Panc1 (cell line): ENCODE measurements around the gene CDSN. TPM values are rescaled to one million over a fixed set of nuclear protein-coding genes. Genes with fewer than 3 reads are reported as not detected.

Experiments
- ATAC-seq: fragments of 200-7000 bp; cut with Tn5 transposase; 2 replicates; pipeline ENCODE4 v1.9.1; 2020; ENCODE audit warnings: mild to moderate bottlenecking, moderate library complexity
- BruUV-seq: library from RNA; stranded (reverse); fragments of 400-500 nt; replicated peaks from 2 replicates; lab custom pipeline; 2021; lab: Mats Ljungman, UMichigan
- CTCF ChIA-PET: fragments of 300-600 bp; sonication (Branson Sonifier 250); formaldehyde crosslinking; loops from one replicate; lab custom pipeline; 2022; ENCODE audit warnings: antibody characterized with exemption; lab: Charles Lee
- POLR2A ChIA-PET: fragments of 300-600 bp; sonication (Branson Sonifier 250); formaldehyde crosslinking; loops from one replicate; lab custom pipeline; 2022; ENCODE audit warnings: antibody characterized with exemption; lab: Charles Lee
- DNase-seq: peaks from one replicate; pipeline ENCODE4 v3.0.0-alpha.2; 2010; ENCODE audit warnings: low read depth, low spot score
- H3K27ac ChIP-seq: 2 replicates; pipeline ENCODE4 v1.5.1; 2011; ENCODE audit warnings: mild to moderate bottlenecking, low read length, inconsistent platforms
- H3K27me3 ChIP-seq: fragments of 200-500 bp; sonication (Bioruptor generic); 2 replicates; pipeline ENCODE4 v1.6.0; 2014; ENCODE audit warnings: low read length, inconsistent platforms; ENCODE audit not compliant: control insufficient read depth, insufficient read depth
- H3K36me3 ChIP-seq: fragments of 200-500 bp; sonication (Bioruptor generic); 2 replicates; pipeline ENCODE4 v1.5.1; 2014; ENCODE audit warnings: inconsistent platforms, mild to moderate bottlenecking, low read length, moderate library complexity; ENCODE audit not compliant: control insufficient read depth, insufficient read depth
- H3K4me1 ChIP-seq: 2 replicates; pipeline ENCODE4 v1.5.1; 2011; ENCODE audit warnings: inconsistent platforms, mild to moderate bottlenecking, low read length, moderate library complexity; ENCODE audit not compliant: control insufficient read depth, insufficient read depth
- H3K4me3 ChIP-seq, 2 experiments: 2 replicates each; pipeline ENCODE4 v1.5.1; 2011 to 2012; ENCODE audit warnings: low read depth in 2 of 2, low read length in 2 of 2, mild to moderate bottlenecking in 2 of 2, inconsistent platforms in 1 of 2, moderate library complexity in 1 of 2
- H3K9me3 ChIP-seq: fragments of 200-500 bp; sonication (Bioruptor generic); 2 replicates; pipeline ENCODE4 v1.5.1; 2014; ENCODE audit warnings: low read depth, mild to moderate bottlenecking, inconsistent platforms, low read length, moderate library complexity; ENCODE audit not compliant: control insufficient read depth, insufficient read depth
- POLR2AphosphoS5 ChIP-seq: IDR thresholded peaks from 2 replicates; pipeline ENCODE4 v1.6.1; 2012; ENCODE audit warnings: mild to moderate bottlenecking, low read depth, low read length, moderate library complexity
- SIN3A ChIP-seq: IDR thresholded peaks from 2 replicates; pipeline ENCODE4 v1.6.1; 2012; ENCODE audit warnings: low read depth, mild to moderate bottlenecking, low read length, moderate library complexity, borderline replicate concordance; ENCODE audit not compliant: insufficient read depth
- TCF7L2 ChIP-seq: IDR thresholded peaks from 2 replicates; pipeline ENCODE4 v1.6.1; 2011; ENCODE audit warnings: mild to moderate bottlenecking, low read depth, low read length, inconsistent platforms
- in situ Hi-C: cut with HindIII; loops from 2 replicates; pipeline ENCODE4 v1.10.0; 2016; ENCODE audit warnings: low sequenced_read_pairs, low pct_unique_long_range_greater_than_20kb
- intact Hi-C: fragments of 100-400 bp; cut with micrococcal nuclease; formaldehyde crosslinking; loops from one replicate; pipeline ENCODE4 v1.10.0; 2022; ENCODE audit not compliant: unreplicated experiment
- total RNA-seq: library from RNA; stranded (reverse); gene quantifications from one replicate; pipeline ENCODE4 v1.2.1, GENCODE V29; 2021; ENCODE audit not compliant: unreplicated experiment
- TF ChIP-seq, protein P1 (sequence below), 2 experiments: IDR thresholded peaks; 2 replicates each; pipeline ENCODE4 v1.6.1; 2011 to 2012; ENCODE audit warnings: low read depth in 2 of 2, control low read depth in 1 of 2, low read length in 1 of 2, mild to moderate bottlenecking in 1 of 2, moderate library complexity in 1 of 2; ENCODE audit not compliant: insufficient read depth in 1 of 2
- TF ChIP-seq, protein P2 (sequence below): fragments of 450-650 bp; IDR thresholded peaks from 2 replicates; pipeline ENCODE4 v1.5.1; 2017; ENCODE audit warnings: mild to moderate bottlenecking

CDSN gene
- total RNA-seq, 1 experiment from 2014 or later = not detected

- POLR2A ChIA-PET = interaction anchor here (0.6 kb wide), 1 partner anchor 9 kb away, joined by 4 read pairs; no protein-coding TSS in a partner anchor
- CTCF ChIA-PET = no interaction called here
Measured at GRCh38 chr6:31092238-31092637, 28.0 kb downstream of the CDSN start.

GRCh38 chr6:31091680-31092079 is 28.6 kb downstream of the CDSN start:
- Histone ChIP-seq H3K4me1 (peaks cover 8% of the 10 kb centered on the region), H3K36me3 (no peaks in the 10 kb centered on the region), H3K27ac (no peak overlapping the region), H3K27me3 (no peaks in the 10 kb centered on the region), H3K9me3 (no peaks in the 10 kb centered on the region), H3K4me3 (no peak overlapping the region)
- TF ChIP-seq SIN3A = no peak
- TF ChIP-seq POLR2AphosphoS5 = no peak
- TF ChIP-seq, protein P1, sequence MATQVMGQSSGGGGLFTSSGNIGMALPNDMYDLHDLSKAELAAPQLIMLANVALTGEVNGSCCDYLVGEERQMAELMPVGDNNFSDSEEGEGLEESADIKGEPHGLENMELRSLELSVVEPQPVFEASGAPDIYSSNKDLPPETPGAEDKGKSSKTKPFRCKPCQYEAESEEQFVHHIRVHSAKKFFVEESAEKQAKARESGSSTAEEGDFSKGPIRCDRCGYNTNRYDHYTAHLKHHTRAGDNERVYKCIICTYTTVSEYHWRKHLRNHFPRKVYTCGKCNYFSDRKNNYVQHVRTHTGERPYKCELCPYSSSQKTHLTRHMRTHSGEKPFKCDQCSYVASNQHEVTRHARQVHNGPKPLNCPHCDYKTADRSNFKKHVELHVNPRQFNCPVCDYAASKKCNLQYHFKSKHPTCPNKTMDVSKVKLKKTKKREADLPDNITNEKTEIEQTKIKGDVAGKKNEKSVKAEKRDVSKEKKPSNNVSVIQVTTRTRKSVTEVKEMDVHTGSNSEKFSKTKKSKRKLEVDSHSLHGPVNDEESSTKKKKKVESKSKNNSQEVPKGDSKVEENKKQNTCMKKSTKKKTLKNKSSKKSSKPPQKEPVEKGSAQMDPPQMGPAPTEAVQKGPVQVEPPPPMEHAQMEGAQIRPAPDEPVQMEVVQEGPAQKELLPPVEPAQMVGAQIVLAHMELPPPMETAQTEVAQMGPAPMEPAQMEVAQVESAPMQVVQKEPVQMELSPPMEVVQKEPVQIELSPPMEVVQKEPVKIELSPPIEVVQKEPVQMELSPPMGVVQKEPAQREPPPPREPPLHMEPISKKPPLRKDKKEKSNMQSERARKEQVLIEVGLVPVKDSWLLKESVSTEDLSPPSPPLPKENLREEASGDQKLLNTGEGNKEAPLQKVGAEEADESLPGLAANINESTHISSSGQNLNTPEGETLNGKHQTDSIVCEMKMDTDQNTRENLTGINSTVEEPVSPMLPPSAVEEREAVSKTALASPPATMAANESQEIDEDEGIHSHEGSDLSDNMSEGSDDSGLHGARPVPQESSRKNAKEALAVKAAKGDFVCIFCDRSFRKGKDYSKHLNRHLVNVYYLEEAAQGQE (IDR thresholded peaks at IDR 0.05; ENCODE audit: insufficient read depth in 1 of 2, low read depth in 2 of 2, low read length in 1 of 2) = no peak
- TF ChIP-seq, protein P2, sequence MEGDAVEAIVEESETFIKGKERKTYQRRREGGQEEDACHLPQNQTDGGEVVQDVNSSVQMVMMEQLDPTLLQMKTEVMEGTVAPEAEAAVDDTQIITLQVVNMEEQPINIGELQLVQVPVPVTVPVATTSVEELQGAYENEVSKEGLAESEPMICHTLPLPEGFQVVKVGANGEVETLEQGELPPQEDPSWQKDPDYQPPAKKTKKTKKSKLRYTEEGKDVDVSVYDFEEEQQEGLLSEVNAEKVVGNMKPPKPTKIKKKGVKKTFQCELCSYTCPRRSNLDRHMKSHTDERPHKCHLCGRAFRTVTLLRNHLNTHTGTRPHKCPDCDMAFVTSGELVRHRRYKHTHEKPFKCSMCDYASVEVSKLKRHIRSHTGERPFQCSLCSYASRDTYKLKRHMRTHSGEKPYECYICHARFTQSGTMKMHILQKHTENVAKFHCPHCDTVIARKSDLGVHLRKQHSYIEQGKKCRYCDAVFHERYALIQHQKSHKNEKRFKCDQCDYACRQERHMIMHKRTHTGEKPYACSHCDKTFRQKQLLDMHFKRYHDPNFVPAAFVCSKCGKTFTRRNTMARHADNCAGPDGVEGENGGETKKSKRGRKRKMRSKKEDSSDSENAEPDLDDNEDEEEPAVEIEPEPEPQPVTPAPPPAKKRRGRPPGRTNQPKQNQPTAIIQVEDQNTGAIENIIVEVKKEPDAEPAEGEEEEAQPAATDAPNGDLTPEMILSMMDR = no peak
- no peak for TF ChIP-seq TCF7L2
- ChIA-PET POLR2A (interaction anchor here (0.6 kb wide), 1 partner anchor 9 kb away, joined by 4 read pairs; no protein-coding TSS in a partner anchor), CTCF (no interaction called here)
- in situ Hi-C loops = no loop called here
- intact Hi-C loops = no loop called here
- BruUV-seq = no TSS peak
- DNase-seq = no peak
- ATAC-seq = no peak

More at GRCh38 chr6:31092238-31092637, 28.0 kb downstream of the CDSN start:
- TF ChIP-seq SIN3A = no peak
- TF ChIP-seq, protein P2 = no peak
- TF ChIP-seq POLR2AphosphoS5 = no peak
- TF ChIP-seq TCF7L2 = no peak
- TF ChIP-seq, protein P1 (IDR thresholded peaks at IDR 0.05; ENCODE audit: insufficient read depth in 1 of 2, low read depth in 2 of 2, low read length in 1 of 2) = no peak
- in situ Hi-C loops = no loop called here
- Histone ChIP-seq H3K36me3 (no peaks in the 10 kb centered on the region), H3K9me3 (no peaks in the 10 kb centered on the region), H3K4me3 (no peak overlapping the region), H3K27ac (no peak overlapping the region), H3K4me1 (peaks cover 6% of the 10 kb centered on the region), H3K27me3 (no peaks in the 10 kb centered on the region)
- BruUV-seq = no TSS peak
- ATAC-seq = no peak
- intact Hi-C loops = no loop called here
- DNase-seq = no peak
